Aorta (tissue), 5 donors: ENCODE data around the gene ARHGEF17. TPM values are rescaled to one million over a fixed set of nuclear protein-coding genes. Genes with fewer than 3 reads are reported as not detected.

ENCODE experiments used
- ATAC-seq: fragments of 200-7000 bp; cut with Tn5 transposase; one replicate; pipeline ENCODE4 v1.9.1; 2022; ENCODE audit warnings: moderate library complexity; ENCODE audit not compliant: low FRiP score
- DNase-seq, 2 donors: peaks; one replicate each; pipeline ENCODE4 v3.0.0-alpha.2; 2020
- H3K27ac ChIP-seq, 2 donors: one replicate each; pipeline ENCODE4 v1.5.1; 2013; ENCODE audit warnings: low read length in 2 of 2, mild to moderate bottlenecking in 2 of 2, moderate library complexity in 2 of 2, control low read depth in 1 of 2, inconsistent platforms in 1 of 2, low read depth in 1 of 2
- H3K27me3 ChIP-seq, 2 donors: one replicate each; pipeline ENCODE4 v1.6.1; 2013; ENCODE audit warnings: control low read depth in 1 of 2, low read length in 1 of 2, mild to moderate bottlenecking in 1 of 2, moderate library complexity in 1 of 2; ENCODE audit not compliant: insufficient read depth in 2 of 2, control insufficient read depth in 1 of 2
- H3K36me3 ChIP-seq, 2 donors: one replicate each; pipeline ENCODE4 v1.6.1; 2013; ENCODE audit warnings: control low read depth in 1 of 2, low read length in 1 of 2, mild to moderate bottlenecking in 1 of 2; ENCODE audit not compliant: insufficient read depth in 2 of 2, control insufficient read depth in 1 of 2
- H3K4me1 ChIP-seq, 2 donors: one replicate each; pipeline ENCODE4 v1.6.1; 2013; ENCODE audit warnings: low read length in 2 of 2, control low read depth in 1 of 2, mild to moderate bottlenecking in 1 of 2, moderate library complexity in 1 of 2; ENCODE audit not compliant: insufficient read depth in 2 of 2, control insufficient read depth in 1 of 2
- H3K4me3 ChIP-seq, 2 donors: one replicate each; pipeline ENCODE4 v1.5.1; 2013; ENCODE audit warnings: low read length in 2 of 2, control low read depth in 1 of 2, mild to moderate bottlenecking in 1 of 2
- H3K9me3 ChIP-seq: one replicate; pipeline ENCODE4 v1.6.1; 2013; ENCODE audit warnings: mild to moderate bottlenecking, low read length; ENCODE audit not compliant: control insufficient read depth
- WGBS, 2 donors: extraction: QIAGEN DNeasy Blood & Tissue Kit; methylation state at CpG; one replicate each; pipeline ENCODE4 v1.1.7; 2013; 5-methylcytosine and 5-hydroxymethylcytosine counted together
- intact Hi-C, 2 donors: fragments of 100-400 bp; cut with DNase I; formaldehyde crosslinking; loops; one replicate each; pipeline versions ENCODE4 v1.14.2 to v1.15.0; 2022
- polyA plus RNA-seq, 2 donors: library from polyadenylated mRNA; stranded (reverse); fragments of 200-250 nt; gene quantifications; one replicate each; pipeline ENCODE4 v1.2.3, GENCODE V29; 2013
- total RNA-seq, 2 donors: library from RNA; stranded (reverse); fragmentation: NEBNext Ultra II Directional; extraction: Animal tissue kit (Norgen Biotek cat#: 25700); gene quantifications; one replicate each; pipeline ENCODE4 v1.2.1, GENCODE V29; 2021
- donor health status: healthy with polysubstance abuse.
- donor health status: Bipolar disorder and iron deficiency.
- donor health status: DM: no; HTN: no; CAD: no.
- donor health status: DM: no; HTN: no; CAD: no.
- donor health status: DM: yes; HTN: yes; CAD: no.

Gene ARHGEF17
- total and polyA plus RNA-seq, 4 donors = 20.5 to 201 (median 170) TPM

DNA sequence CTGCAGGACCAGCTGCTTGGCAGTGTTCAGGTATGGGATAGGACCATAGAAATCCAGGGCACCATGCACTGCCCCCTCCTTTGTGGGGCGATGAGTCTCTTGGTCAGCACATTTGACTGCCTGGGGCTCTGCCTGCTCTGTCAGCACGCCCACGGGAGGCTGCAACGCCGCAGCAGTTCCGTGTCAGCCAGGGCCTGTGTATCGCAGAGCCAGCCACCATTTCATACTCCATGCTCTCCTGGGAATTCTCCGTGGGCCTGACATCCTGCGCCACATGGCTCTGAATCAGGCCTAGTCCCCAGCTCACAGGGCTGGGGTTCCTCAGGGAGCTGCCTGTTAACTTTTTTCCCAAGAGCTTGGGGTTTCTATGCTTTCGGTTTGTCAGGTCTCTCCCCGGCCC lies 51.3 kb downstream of the ARHGEF17 start:
- Histone ChIP-seq H3K27ac (peak overlapping the region in 1 of 2 donors; percentile 76), H3K4me1 (peaks cover 0 to 3% of the 10 kb centered on the region in 2 donors), H3K36me3 (peaks cover 10 to 28% of the 10 kb centered on the region in 2 donors), H3K27me3 (no peaks in the 10 kb centered on the region), H3K4me3 (no peak overlapping the region), H3K9me3 (no peaks in the 10 kb centered on the region)
- DNase-seq (peak in 1 of 2 donors; percentile 84), ATAC-seq (peak; percentile 63)
- WGBS, 2 donors = 5 to 10% methylated on average over 11 of the region's 11 CpGs
- intact Hi-C loops = no loop called here

DNA sequence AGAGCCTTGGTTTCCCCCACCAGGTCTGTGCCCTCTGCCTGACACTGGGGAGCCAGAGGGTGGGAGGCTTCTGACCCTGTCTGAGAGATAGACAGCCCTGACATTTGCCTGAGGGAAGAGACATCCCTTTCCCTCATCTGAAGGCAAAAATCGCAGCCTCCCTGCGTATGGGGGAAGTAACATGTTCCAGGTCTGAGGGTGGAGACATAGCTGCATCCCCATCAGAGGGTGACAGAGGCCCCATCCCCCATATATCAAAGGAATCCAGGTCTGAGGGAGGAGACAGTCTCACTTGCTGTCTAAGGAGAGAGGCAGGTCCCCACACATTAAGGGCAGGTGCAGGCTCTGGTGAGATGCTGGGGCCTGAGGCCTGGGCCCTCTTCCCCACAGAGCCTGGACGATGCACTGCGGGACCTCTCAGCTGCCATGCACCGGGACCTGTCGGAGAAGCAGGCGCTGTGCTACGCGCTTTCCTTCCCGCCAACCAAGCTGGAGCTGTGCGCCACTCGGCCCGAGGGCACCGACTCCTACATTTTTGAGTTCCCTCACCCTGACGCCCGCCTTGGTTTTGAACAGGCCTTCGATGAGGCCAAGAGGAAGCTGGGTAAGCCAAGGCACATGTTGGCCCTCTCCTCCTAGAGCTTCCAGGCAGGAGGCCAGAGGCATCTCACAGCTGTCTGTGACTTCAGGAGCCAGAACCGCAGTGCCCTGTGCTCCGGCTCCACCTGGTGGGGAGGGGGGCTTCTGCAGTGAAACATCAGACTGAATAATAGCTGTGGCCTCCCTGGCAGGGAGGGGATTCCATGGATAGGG lies 52.1 kb downstream of the ARHGEF17 start:
- H3K27me3 ChIP-seq = no peaks in the 10 kb centered on the region
- peaks cover 10 to 28% of the 10 kb centered on the region in 2 donors for H3K36me3 ChIP-seq
- DNase-seq = no peak
- H3K4me3 ChIP-seq = no peak overlapping the region
- no peaks in the 10 kb centered on the region for H3K9me3 ChIP-seq
- 52 to 55% methylated on average over 19 of the region's 19 CpGs for WGBS, 2 donors
- peak overlapping the region in 1 of 2 donors; percentile 76 for H3K27ac ChIP-seq
- no peak for ATAC-seq
- intact Hi-C loops = no loop called here
- H3K4me1 ChIP-seq = peaks cover 0 to 3% of the 10 kb centered on the region in 2 donors

GRCh38 chr11:73360743-73361369 lies 52.8 kb downstream of the ARHGEF17 start:
- DNase-seq (no peak), ATAC-seq (no peak)
- intact Hi-C loops = no loop called here
- Histone ChIP-seq H3K36me3 (peaks cover 10 to 31% of the 10 kb centered on the region in 2 donors), H3K4me1 (peaks cover 0 to 3% of the 10 kb centered on the region in 2 donors), H3K27ac (peak overlapping the region in 1 of 2 donors; percentile 76), H3K27me3 (no peaks in the 10 kb centered on the region), H3K9me3 (no peaks in the 10 kb centered on the region), H3K4me3 (no peak overlapping the region)
- 88% methylated on average over 8 of the region's 8 CpGs for WGBS, 2 donors

DNA sequence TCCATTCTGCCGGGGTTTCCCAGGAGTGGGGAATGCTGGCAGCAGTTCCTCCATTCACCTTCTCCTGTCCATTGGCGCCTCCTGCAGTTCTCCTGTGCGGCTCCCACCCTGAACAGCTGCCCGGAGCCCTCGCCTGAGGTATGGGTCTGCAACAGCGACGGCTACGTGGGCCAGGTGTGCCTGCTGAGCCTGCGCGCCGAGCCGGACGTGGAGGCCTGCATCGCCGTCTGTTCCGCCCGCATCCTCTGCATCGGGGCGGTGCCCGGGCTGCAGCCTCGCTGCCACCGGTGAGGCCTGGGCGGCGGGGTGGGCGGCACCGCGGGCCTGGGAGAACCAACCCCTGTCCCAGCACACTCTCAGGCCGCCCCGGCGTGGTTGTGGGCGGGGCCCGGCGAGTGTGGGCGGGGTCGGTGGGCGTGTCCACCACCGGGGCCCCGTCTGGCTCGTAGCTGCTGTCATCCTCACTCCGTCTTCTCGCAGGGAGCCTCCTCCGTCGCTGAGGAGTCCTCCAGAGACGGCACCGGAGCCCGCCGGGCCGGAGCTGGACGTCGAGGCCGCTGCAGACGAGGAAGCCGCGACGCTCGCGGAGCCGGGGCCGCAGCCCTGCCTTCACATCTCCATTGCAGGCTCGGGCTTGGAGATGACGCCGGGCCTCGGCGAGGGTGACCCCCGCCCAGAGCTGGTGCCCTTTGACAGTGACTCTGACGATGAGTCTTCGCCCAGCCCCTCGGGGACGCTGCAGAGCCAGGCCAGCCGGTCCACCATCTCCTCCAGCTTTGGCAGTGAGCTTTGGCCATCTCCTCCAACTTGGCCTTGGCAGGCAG lies 54.1 kb downstream of the ARHGEF17 start:
- Histone ChIP-seq H3K27me3 (no peaks in the 10 kb centered on the region), H3K9me3 (no peaks in the 10 kb centered on the region), H3K4me1 (no peaks in the 10 kb centered on the region), H3K4me3 (no peak overlapping the region), H3K27ac (peak overlapping the region in 1 of 2 donors; percentile 20), H3K36me3 (peaks cover 10 to 25% of the 10 kb centered on the region in 2 donors)
- no peak for DNase-seq
- no peak for ATAC-seq
- intact Hi-C loops = no loop called here
- WGBS, 2 donors = 65 to 67% methylated on average over 68 to 70 of the region's 70 CpGs

DNA sequence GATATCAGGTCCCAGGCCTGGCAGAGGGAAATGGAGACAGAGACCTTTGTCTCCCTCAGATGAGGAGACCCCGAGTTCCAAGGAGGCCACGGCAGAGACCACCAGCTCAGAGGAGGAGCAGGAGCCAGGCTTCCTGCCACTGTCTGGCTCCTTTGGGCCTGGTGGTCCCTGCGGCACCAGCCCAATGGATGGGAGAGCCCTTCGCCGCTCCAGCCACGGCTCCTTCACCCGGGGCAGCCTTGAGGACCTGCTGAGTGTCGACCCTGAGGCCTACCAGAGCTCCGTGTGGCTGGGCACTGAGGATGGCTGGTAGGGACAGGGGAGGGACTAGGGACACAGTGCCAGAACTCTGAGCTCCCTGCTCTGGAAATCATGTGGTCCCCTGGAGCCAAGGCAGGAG lies 55.1 kb downstream of the ARHGEF17 start:
- no peaks in the 10 kb centered on the region for H3K27me3 ChIP-seq
- ATAC-seq (no peak), DNase-seq (no peak)
- intact Hi-C loops = no loop called here
- no peak overlapping the region for H3K27ac ChIP-seq
- H3K4me1 ChIP-seq = no peaks in the 10 kb centered on the region
- H3K4me3 ChIP-seq = no peak overlapping the region
- 78 to 82% methylated on average over 9 of the region's 9 CpGs for WGBS, 2 donors
- H3K36me3 ChIP-seq = peaks cover 10 to 25% of the 10 kb centered on the region in 2 donors
- no peaks in the 10 kb centered on the region for H3K9me3 ChIP-seq

GRCh38 chr11:73365352-73366264 lies 57.5 kb downstream of the ARHGEF17 start:
- ATAC-seq (no peak), DNase-seq (no peak)
- Histone ChIP-seq H3K27me3 (no peaks in the 10 kb centered on the region), H3K36me3 (peaks cover 10 to 18% of the 10 kb centered on the region in 2 donors), H3K4me1 (no peaks in the 10 kb centered on the region), H3K27ac (no peak overlapping the region), H3K4me3 (no peak overlapping the region), H3K9me3 (no peaks in the 10 kb centered on the region)
- WGBS, 2 donors = 74 to 75% methylated on average over 24 of the region's 24 CpGs
- intact Hi-C loops = no loop called here

DNA sequence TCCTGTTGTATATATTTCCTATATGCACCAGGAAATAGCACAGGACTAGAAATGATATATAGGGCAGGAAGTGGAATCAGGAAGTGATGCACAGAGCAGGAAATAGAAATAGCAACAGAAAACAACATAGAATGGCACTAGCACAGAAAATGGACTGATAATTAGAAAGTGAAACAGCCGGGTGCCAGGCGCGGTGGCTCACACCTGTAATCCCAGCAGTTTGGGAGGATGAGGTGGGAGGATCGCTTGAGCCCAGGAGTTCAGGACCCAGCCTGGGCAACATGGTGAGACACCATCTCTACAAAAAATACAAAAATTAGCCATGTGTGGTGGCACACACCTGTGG lies 58.2 kb downstream of the ARHGEF17 start:
- Histone ChIP-seq H3K36me3 (peaks cover 10 to 18% of the 10 kb centered on the region in 2 donors), H3K4me1 (no peaks in the 10 kb centered on the region), H3K27ac (no peak overlapping the region), H3K9me3 (no peaks in the 10 kb centered on the region), H3K4me3 (no peak overlapping the region), H3K27me3 (no peaks in the 10 kb centered on the region)
- WGBS, 2 donors = 92 to 94% methylated on average over 4 of the region's 4 CpGs
- intact Hi-C loops = no loop called here
- no peak for ATAC-seq
- no peak for DNase-seq

DNA sequence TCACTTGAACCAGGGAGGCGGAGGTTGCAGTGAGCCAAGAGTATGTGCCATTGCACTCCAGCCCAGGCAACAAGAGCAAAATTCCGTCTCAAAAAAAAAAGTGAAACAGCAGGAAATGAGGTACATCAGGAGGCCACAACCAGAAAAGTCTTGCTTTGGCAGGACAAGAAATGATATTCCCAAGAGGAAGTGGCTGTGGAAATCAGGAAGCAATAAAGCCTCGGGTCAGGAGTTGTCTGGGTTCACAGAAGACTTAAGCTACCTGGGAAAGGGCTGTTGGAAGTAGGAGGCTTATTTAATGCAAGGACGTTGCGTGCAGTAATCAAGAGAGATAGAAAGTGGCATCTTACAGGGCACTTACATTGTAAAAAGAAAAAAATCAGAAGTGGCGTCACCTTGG lies 58.9 kb downstream of the ARHGEF17 start:
- intact Hi-C loops = no loop called here
- Histone ChIP-seq H3K4me3 (no peak overlapping the region), H3K36me3 (peaks cover 10 to 14% of the 10 kb centered on the region in 2 donors), H3K27ac (no peak overlapping the region), H3K9me3 (no peaks in the 10 kb centered on the region), H3K27me3 (no peaks in the 10 kb centered on the region), H3K4me1 (no peaks in the 10 kb centered on the region)
- 68 to 71% methylated on average over 6 of the region's 6 CpGs for WGBS, 2 donors
- no peak for DNase-seq
- no peak for ATAC-seq
